T-helper 2 cell treated with Interferon-gamma antibody and Interleukin-4, amounts not matched to agents 5 μg/mL and 100 μg/mL, for 36 hours (primary cell): ENCODE results near the gene NLRP1.
"Not testable (repeated sequence)": the region's sequence is repeated elsewhere in the genome, so short reads cannot be mapped to it uniquely, and the experiment has no call there.

Experiments used
- DNase-seq: peaks from one replicate; pipeline ENCODE4 v3.0.0; 2021; ENCODE audit warnings: low spot score
- H3K27ac Mint-ChIP-seq: one replicate; pipeline ENCODE4 v1.8.0; 2021; ENCODE audit warnings: mild to moderate bottlenecking, mixed read lengths
- H3K27me3 Mint-ChIP-seq: one replicate; pipeline ENCODE4 v1.8.0; 2021; ENCODE audit warnings: low read depth, mixed read lengths
- H3K36me3 Mint-ChIP-seq: one replicate; pipeline ENCODE4 v1.8.0; 2021; ENCODE audit warnings: low read depth, mixed read lengths
- H3K4me1 Mint-ChIP-seq: one replicate; pipeline ENCODE4 v1.8.0; 2021; ENCODE audit warnings: low read depth, mixed read lengths
- H3K4me3 Mint-ChIP-seq: one replicate; pipeline ENCODE4 v1.8.0; 2022; ENCODE audit warnings: mild to moderate bottlenecking, moderate library complexity, mixed read lengths
- H3K9me3 Mint-ChIP-seq: one replicate; pipeline ENCODE4 v1.8.0; 2021; ENCODE audit warnings: mixed read lengths

Gene NLRP1

GRCh38 chr17:5582209-5583185, 1.8 kb downstream of the NLRP1 start:
- Mint-ChIP-seq H3K4me1 (peaks cover 52% of the 10 kb centered on the region), H3K27ac (peak overlapping the region; percentile 95), H3K4me3 (peak overlapping the region; percentile 92), H3K36me3 (peaks cover 54% of the 10 kb centered on the region), H3K27me3 (no peaks in the 10 kb centered on the region), H3K9me3 (peaks cover 5% of the 10 kb centered on the region)
- DNase-seq, result no peak

- DNase-seq, result no peak
- H3K36me3 Mint-ChIP-seq, result peaks cover 63% of the 10 kb centered on the region
- H3K27ac Mint-ChIP-seq, result peak overlapping the region; percentile 8
- peaks cover 47% of the 10 kb centered on the region for H3K4me1 Mint-ChIP-seq
- no peaks in the 10 kb centered on the region for H3K27me3 Mint-ChIP-seq
- peak overlapping the region; percentile 92 for H3K4me3 Mint-ChIP-seq
- peaks cover 5% of the 10 kb centered on the region for H3K9me3 Mint-ChIP-seq
These were observed 2.7 kb downstream of the NLRP1 start for GRCh38 chr17:5581655-5582054.

- Mint-ChIP-seq H3K36me3 (peaks cover 70% of the 10 kb centered on the region), H3K4me3 (no peak overlapping the region)
- DNase-seq, result no peak
These were observed 3.3 kb downstream of the NLRP1 start for GRCh38 chr17:5580969-5581368.

GRCh38 chr17:5580367-5580766, 3.9 kb downstream of the NLRP1 start:
- H3K4me1 Mint-ChIP-seq, result peaks cover 41% of the 10 kb centered on the region
- no peak overlapping the region for H3K27ac Mint-ChIP-seq
- H3K4me3 Mint-ChIP-seq, result no peak overlapping the region
- peaks cover 74% of the 10 kb centered on the region for H3K36me3 Mint-ChIP-seq
- no peaks in the 10 kb centered on the region for H3K27me3 Mint-ChIP-seq
- no peak for DNase-seq
- peaks cover 5% of the 10 kb centered on the region for H3K9me3 Mint-ChIP-seq

More at GRCh38 chr17:5580969-5581368, 3.3 kb downstream of the NLRP1 start:
- Mint-ChIP-seq H3K9me3 (peaks cover 5% of the 10 kb centered on the region), H3K4me1 (peaks cover 45% of the 10 kb centered on the region), H3K27me3 (no peaks in the 10 kb centered on the region), H3K27ac (no peak overlapping the region)

GRCh38 chr17:5578768-5579167, 5.5 kb downstream of the NLRP1 start:
- H3K36me3 Mint-ChIP-seq, result peaks cover 86% of the 10 kb centered on the region

GRCh38 chr17:5573017-5573416, 11.3 kb downstream of the NLRP1 start:
- not testable (repeated sequence) for H3K27me3 Mint-ChIP-seq, H3K4me3 Mint-ChIP-seq, H3K4me1 Mint-ChIP-seq, H3K9me3 Mint-ChIP-seq, DNase-seq, H3K27ac Mint-ChIP-seq
- H3K36me3 Mint-ChIP-seq, result peaks cover 88% of the 10 kb centered on the region

More at GRCh38 chr17:5578768-5579167, 5.5 kb downstream of the NLRP1 start:
- DNase-seq, H3K4me3 Mint-ChIP-seq, H3K27me3 Mint-ChIP-seq, H3K9me3 Mint-ChIP-seq, H3K27ac Mint-ChIP-seq: not testable (repeated sequence)
- H3K4me1 Mint-ChIP-seq, result peaks cover 35% of the 10 kb centered on the region

- Mint-ChIP-seq H3K4me1 (peaks cover 9% of the 10 kb centered on the region), H3K4me3 (no peak overlapping the region), H3K36me3 (peaks cover 87% of the 10 kb centered on the region), H3K27me3 (no peaks in the 10 kb centered on the region), H3K27ac (no peak overlapping the region), H3K9me3 (peaks cover 4% of the 10 kb centered on the region)
- DNase-seq, result no peak
These were observed 13.0 kb downstream of the NLRP1 start for GRCh38 chr17:5571281-5571680.

- Mint-ChIP-seq H3K27me3 (no peaks in the 10 kb centered on the region), H3K36me3 (peaks cover 47% of the 10 kb centered on the region), H3K4me3 (no peak overlapping the region), H3K4me1 (peaks cover 12% of the 10 kb centered on the region), H3K9me3 (no peaks in the 10 kb centered on the region), H3K27ac (no peak overlapping the region)
- DNase-seq, result no peak
These were observed 18.5 kb downstream of the NLRP1 start for GRCh38 chr17:5565808-5566207.

- H3K9me3 Mint-ChIP-seq, result no peaks in the 10 kb centered on the region
- no peak overlapping the region for H3K27ac Mint-ChIP-seq
- H3K27me3 Mint-ChIP-seq, result no peaks in the 10 kb centered on the region
- H3K4me3 Mint-ChIP-seq, result no peak overlapping the region
- H3K4me1 Mint-ChIP-seq, result peaks cover 6% of the 10 kb centered on the region
- DNase-seq, result no peak
- H3K36me3 Mint-ChIP-seq, result peaks cover 48% of the 10 kb centered on the region
These were observed 20.9 kb downstream of the NLRP1 start for GRCh38 chr17:5563456-5563855.

GRCh38 chr17:5562661-5563360, 21.5 kb downstream of the NLRP1 start:
- Mint-ChIP-seq H3K4me3 (no peak overlapping the region), H3K27me3 (no peaks in the 10 kb centered on the region), H3K27ac (no peak overlapping the region), H3K4me1 (peaks cover 6% of the 10 kb centered on the region), H3K36me3 (peaks cover 45% of the 10 kb centered on the region), H3K9me3 (no peaks in the 10 kb centered on the region)
- DNase-seq, result no peak

- no peak overlapping the region for H3K4me3 Mint-ChIP-seq
- H3K27ac Mint-ChIP-seq, result no peak overlapping the region
- H3K4me1 Mint-ChIP-seq, result peaks cover 6% of the 10 kb centered on the region
- no peak for DNase-seq
- H3K27me3 Mint-ChIP-seq, result no peaks in the 10 kb centered on the region
- no peaks in the 10 kb centered on the region for H3K9me3 Mint-ChIP-seq
- H3K36me3 Mint-ChIP-seq, result peaks cover 43% of the 10 kb centered on the region
These were observed 22.4 kb downstream of the NLRP1 start for GRCh38 chr17:5561736-5562571.

- no peak for DNase-seq
- H3K9me3 Mint-ChIP-seq, result no peaks in the 10 kb centered on the region
- peaks cover 44% of the 10 kb centered on the region for H3K36me3 Mint-ChIP-seq
- H3K27me3 Mint-ChIP-seq, result no peaks in the 10 kb centered on the region
- no peak overlapping the region for H3K27ac Mint-ChIP-seq
- H3K4me1 Mint-ChIP-seq, result peaks cover 6% of the 10 kb centered on the region
- H3K4me3 Mint-ChIP-seq, result no peak overlapping the region
These were observed 23.8 kb downstream of the NLRP1 start for GRCh38 chr17:5560361-5560988.
